ENCODE results near the gene RPL19. TPM values are rescaled to one million over a fixed set of nuclear protein-coding genes. Genes with fewer than 3 reads are reported as not detected.

The RPL19 gene
- total RNA-seq, 4 donors from 2014 or later: 2,570 to 3,363 (median 3,072) TPM

- TF ChIP-seq, protein P1, sequence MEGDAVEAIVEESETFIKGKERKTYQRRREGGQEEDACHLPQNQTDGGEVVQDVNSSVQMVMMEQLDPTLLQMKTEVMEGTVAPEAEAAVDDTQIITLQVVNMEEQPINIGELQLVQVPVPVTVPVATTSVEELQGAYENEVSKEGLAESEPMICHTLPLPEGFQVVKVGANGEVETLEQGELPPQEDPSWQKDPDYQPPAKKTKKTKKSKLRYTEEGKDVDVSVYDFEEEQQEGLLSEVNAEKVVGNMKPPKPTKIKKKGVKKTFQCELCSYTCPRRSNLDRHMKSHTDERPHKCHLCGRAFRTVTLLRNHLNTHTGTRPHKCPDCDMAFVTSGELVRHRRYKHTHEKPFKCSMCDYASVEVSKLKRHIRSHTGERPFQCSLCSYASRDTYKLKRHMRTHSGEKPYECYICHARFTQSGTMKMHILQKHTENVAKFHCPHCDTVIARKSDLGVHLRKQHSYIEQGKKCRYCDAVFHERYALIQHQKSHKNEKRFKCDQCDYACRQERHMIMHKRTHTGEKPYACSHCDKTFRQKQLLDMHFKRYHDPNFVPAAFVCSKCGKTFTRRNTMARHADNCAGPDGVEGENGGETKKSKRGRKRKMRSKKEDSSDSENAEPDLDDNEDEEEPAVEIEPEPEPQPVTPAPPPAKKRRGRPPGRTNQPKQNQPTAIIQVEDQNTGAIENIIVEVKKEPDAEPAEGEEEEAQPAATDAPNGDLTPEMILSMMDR (IDR thresholded peaks at IDR 0.05; ENCODE audit: low read depth): no peak
These were observed 52.8 kb downstream of the RPL19 start for GRCh38 chr17:39252788-39253460.

Other genes with a start within 250 kb of the RPL19 start
- under 1 TPM in 1 of 4 donors, not detected in 3; 0.17 TPM for gene FBXO47, start 232.9 kb upstream of the RPL19 start, total RNA-seq
- gene PLXDC1, start 48.6 kb upstream of the RPL19 start, total RNA-seq: 10 to 100 TPM in 1 of 4 donors, 1 to 10 TPM in 3; 1.7 to 13.3 (median 5.6) TPM
- gene ARL5C, start 34.1 kb upstream of the RPL19 start, total RNA-seq: not detected
- 1 to 10 TPM; 2.6 to 7.3 (median 5.8) TPM for gene CACNB1, start 2.6 kb upstream of the RPL19 start, total RNA-seq
- under 1 TPM in 1 of 4 donors, not detected in 3; 0.85 TPM for gene STAC2, start 25.7 kb downstream of the RPL19 start, total RNA-seq
- gene FBXL20, start 201.3 kb downstream of the RPL19 start, total RNA-seq: 10 to 100 TPM; 20.2 to 29.8 (median 25.6) TPM

Measured in subcutaneous adipose tissue (tissue), 4 donors.